Lower leg skin (tissue), 4 donors: ENCODE data around the gene SORL1. TPM values are rescaled to one million over a fixed set of nuclear protein-coding genes. Genes with fewer than 3 reads are reported as not detected.

Source experiments
- DNase-seq, 2 donors: peaks; one replicate each; pipeline ENCODE4 v3.0.0-alpha.2; 2019; ENCODE audit warnings: low spot score in 2 of 2
- H3K4me3 ChIP-seq: fragments of 200-600 bp; sonication (generic); 2 replicates; pipeline ENCODE4 v1.5.1; 2017; ENCODE audit warnings: mild to moderate bottlenecking, low read depth; ENCODE audit not compliant: poor library complexity, severe bottlenecking
- POLR2A ChIP-seq, 2 donors: fragments of 450-650 bp; IDR thresholded peaks; one replicate each; pipeline ENCODE4 v1.6.1; 2016 to 2017; ENCODE audit warnings: antibody characterized with exemption in 2 of 2, mild to moderate bottlenecking in 1 of 2, moderate library complexity in 1 of 2
- WGBS, 2 donors: methylation state at CpG; one replicate each; pipeline ENCODE4 v1.1.5; 2018; 5-methylcytosine and 5-hydroxymethylcytosine counted together
- intact Hi-C: fragments of 100-400 bp; cut with DNase I; formaldehyde crosslinking; loops from one replicate; pipeline ENCODE4 v1.15.0; 2023; ENCODE audit warnings: low total_unique reads
- total RNA-seq, 4 donors: library from RNA; depleted of rRNA; stranded (reverse); fragments of >200 nt; gene quantifications; one replicate each; pipeline ENCODE4 v1.1.0, GENCODE V29; 2016
- TF ChIP-seq, protein P1 (sequence below), 3 donors: fragments of 450-650 bp; IDR thresholded peaks; one replicate each; pipeline ENCODE4 v1.5.1; 2016; ENCODE audit warnings: antibody characterized with exemption in 3 of 3, mild to moderate bottlenecking in 3 of 3, moderate library complexity in 2 of 3

The SORL1 gene
- total RNA-seq, 4 donors from 2014 or later = 12.5 to 21.8 (median 14.7) TPM

DNA sequence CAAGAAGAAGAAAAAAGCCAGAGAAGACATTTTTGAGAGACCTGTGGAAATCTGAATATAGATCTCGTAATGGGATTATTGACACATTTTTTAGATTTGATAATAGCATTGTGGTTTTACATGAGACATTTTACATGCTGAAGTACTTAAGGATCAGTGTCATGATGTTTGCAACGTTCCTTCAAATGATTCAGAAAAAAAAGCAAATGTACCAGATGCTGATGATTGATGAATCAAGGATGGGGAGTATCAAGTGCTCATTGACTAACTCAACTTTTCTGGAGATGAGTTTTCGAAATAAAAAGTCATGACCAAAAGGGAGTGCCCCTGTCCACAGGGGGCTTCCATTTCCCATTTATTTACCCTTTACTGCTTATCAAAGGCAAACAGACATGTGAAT is 207.7 kb downstream of the SORL1 start:
- no peak for DNase-seq
- intact Hi-C loops = loop anchor here (10.0 kb wide), 2 partner anchors 545 to 845 kb away; no protein-coding TSS in a partner anchor
- 80 to 84% methylated on average over 3 of the region's 3 CpGs for WGBS, 2 donors

DNA sequence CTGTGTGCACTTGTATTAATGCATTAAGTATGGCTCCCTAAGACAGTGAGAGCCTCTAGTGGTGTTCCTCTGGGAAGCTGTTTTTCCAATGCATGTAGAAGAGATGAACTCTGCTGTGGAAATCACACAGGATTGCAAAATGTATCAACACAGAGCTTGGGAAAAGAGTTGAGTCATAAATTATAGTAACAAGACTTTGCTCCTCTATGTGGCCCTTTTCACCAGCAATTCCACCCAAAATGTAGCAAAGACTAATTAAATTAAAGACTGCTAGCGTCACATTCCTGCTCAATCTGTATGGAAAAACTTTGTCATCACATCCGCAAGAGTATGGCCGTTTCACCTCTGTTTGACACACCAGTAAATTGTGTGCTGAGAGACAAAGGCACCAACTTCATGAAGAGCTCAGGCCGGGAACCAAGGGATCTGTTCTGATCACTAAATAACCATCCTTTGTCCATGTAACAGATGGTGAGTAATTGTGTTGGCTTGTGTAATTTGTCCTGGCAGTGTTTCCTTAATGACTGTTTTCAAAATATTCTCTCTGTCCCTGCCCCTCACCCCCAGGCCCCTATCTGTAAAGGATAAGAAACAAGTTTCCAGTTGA is 209.9 kb downstream of the SORL1 start:
- intact Hi-C loops = no loop called here
- DNase-seq = no peak
- 58 to 60% methylated on average over 4 of the region's 4 CpGs for WGBS, 2 donors
- no peak for TF ChIP-seq POLR2A (IDR thresholded peaks at IDR 0.05)
- TF ChIP-seq, protein P1, sequence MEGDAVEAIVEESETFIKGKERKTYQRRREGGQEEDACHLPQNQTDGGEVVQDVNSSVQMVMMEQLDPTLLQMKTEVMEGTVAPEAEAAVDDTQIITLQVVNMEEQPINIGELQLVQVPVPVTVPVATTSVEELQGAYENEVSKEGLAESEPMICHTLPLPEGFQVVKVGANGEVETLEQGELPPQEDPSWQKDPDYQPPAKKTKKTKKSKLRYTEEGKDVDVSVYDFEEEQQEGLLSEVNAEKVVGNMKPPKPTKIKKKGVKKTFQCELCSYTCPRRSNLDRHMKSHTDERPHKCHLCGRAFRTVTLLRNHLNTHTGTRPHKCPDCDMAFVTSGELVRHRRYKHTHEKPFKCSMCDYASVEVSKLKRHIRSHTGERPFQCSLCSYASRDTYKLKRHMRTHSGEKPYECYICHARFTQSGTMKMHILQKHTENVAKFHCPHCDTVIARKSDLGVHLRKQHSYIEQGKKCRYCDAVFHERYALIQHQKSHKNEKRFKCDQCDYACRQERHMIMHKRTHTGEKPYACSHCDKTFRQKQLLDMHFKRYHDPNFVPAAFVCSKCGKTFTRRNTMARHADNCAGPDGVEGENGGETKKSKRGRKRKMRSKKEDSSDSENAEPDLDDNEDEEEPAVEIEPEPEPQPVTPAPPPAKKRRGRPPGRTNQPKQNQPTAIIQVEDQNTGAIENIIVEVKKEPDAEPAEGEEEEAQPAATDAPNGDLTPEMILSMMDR (IDR thresholded peaks at IDR 0.05) = no peak
- H3K4me3 ChIP-seq = no peak overlapping the region

More for the DNA sequence above, 207.7 kb downstream of the SORL1 start:
- no peak overlapping the region for H3K4me3 ChIP-seq
- no peak for TF ChIP-seq POLR2A (IDR thresholded peaks at IDR 0.05)
- TF ChIP-seq, protein P1 (IDR thresholded peaks at IDR 0.05) = no peak

DNA sequence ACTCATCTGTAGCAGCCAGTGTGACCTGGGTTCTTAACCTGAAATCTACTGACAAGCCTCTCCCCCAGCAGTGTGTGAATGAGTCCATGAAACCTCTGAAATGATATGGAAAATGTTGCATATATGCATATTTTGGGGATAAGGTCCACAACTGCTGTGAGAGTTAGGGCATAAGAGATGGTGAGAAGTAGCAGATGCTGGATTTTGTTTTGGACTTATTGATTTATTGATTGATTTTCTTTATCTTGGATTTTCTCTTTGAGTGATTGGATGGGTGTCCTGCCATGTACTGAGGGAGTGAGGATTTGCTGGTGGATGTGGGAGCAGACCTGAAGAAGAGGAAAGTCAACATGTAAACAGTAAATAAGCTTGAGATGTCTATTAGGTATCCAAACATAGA is 212.0 kb downstream of the SORL1 start:
- H3K4me3 ChIP-seq = no peak overlapping the region
- TF ChIP-seq, protein P1 (IDR thresholded peaks at IDR 0.05) = no peak
- TF ChIP-seq POLR2A (IDR thresholded peaks at IDR 0.05) = no peak
- intact Hi-C loops = no loop called here
- no peak for DNase-seq

DNA sequence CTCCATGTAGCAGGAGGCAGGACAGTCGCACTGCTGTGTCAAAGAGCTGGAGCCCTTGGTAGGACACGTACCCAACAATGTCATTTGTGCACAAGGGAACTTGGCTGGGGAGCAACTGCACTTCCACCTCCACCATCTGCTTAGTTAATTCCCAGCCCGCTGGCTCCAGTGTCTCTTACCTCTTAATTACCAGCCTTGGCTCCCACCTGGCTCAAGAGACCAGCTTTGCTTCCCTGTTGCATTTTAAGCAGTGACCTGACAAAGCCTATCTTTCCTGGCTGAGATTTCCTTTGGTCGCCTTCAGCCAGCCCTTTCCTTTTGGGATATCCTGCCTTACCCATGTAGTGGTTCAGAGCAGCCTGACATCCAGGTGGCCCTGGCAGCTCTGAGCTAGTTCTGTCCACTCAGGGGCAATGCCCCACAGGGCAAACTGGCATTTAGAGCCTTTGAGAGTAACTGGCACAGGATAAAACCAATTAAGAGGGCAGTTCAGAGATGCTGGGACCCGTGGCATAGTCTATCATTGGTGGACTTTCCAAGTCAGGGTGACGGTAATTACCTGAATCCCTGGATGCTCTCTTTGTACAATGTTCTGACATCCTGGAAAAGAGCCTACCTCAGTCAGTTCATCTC is 213.2 kb downstream of the SORL1 start:
- WGBS, 2 donors = 77 to 84% methylated on average over 6 of the region's 6 CpGs
- no peak overlapping the region for H3K4me3 ChIP-seq
- intact Hi-C loops = no loop called here
- TF ChIP-seq POLR2A (IDR thresholded peaks at IDR 0.05) = no peak
- TF ChIP-seq, protein P1 (IDR thresholded peaks at IDR 0.05) = no peak
- DNase-seq = no peak

DNA sequence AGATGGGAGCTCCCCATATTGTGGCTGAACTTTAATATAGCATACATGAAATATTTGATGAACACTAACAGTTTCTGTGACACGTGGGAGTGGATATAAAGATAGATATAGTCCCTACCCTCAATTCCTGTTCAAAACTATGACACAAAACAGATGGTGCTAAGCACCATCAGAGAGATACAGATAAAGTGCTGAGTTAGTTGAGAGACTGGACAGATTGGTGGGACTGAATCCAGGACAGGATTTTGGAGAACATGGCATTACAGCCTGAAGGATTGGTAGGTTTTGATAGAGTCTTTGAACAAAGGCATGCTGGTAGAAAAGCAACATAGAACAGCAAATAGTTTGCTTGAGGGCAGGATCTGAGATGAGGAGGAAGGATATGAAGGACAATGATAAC is 215.7 kb downstream of the SORL1 start:
- intact Hi-C loops = no loop called here
- DNase-seq = no peak
- H3K4me3 ChIP-seq = no peak overlapping the region
- WGBS, 2 donors = 86 to 95% methylated on average over 1 of the region's 1 CpG
- no peak for TF ChIP-seq POLR2A (IDR thresholded peaks at IDR 0.05)
- TF ChIP-seq, protein P1 (IDR thresholded peaks at IDR 0.05) = no peak
